ENCODE data around the gene SCFD1.

DNA sequence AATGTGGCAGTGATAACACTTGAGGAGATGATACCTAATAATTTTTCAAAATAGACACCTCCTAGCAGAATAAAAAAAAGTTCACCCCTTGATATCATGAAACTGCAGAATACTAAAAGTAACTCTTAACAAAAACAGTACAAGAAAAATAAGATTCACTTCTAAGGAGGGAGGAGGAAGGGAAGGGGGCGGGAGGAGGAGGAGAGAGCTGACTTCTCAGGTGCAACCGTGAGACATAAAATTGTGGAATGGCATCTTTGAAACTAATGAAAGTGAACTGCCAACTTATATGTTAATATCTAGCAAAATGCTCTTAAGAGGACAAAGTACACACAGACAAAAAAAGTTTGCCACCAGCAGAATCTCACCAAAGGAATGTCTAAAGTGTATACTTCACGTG, 115.8 kb downstream of the SCFD1 start:
- TF ChIP-seq ZNF384 (IDR thresholded peaks at IDR 0.05) (no peak), L3MBTL2 (conservative IDR thresholded peaks at IDR 0.05) (no peak), FOXM1 (IDR thresholded peaks at IDR 0.05; ENCODE audit: borderline replicate concordance) (no peak), FOXK2 (IDR thresholded peaks at IDR 0.05) (no peak), PKNOX1 (IDR thresholded peaks at IDR 0.05) (no peak), FOXA1 (IDR thresholded peaks at IDR 0.05) (no peak), BHLHE40 (IDR thresholded peaks at IDR 0.05; ENCODE audit: borderline replicate concordance) (no peak), SP1 (IDR thresholded peaks at IDR 0.05) (no peak), ELF4 (IDR thresholded peaks at IDR 0.05) (no peak), SUZ12 (IDR thresholded peaks at IDR 0.05) (no peak)
